ENCODE measurements around the gene ATAD5. TPM values are rescaled to one million over a fixed set of nuclear protein-coding genes. Genes with fewer than 3 reads are reported as not detected.

ATAD5 gene
- total and polyA plus RNA-seq, 8 donors: 0.15 to 9.7 (median 0.97) TPM

DNA sequence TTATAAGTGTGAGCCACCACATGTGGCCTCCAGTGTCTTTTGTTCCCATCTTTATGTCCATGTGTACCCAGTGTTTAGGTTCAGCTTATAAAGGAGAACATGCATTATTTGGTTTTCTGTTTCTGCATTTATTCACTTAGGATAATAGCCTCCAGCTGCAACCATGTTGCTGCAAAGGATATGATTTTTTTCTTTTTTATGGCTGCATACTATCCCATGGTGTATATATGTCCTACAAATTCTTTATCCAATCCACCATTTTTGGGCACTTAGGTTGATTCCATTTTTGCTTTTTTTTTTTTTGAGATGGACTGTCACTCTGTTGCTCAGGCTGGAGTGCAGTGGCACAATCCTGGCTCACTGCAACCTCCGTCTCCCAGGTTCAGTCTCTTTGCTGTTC is 32.9 kb downstream of the ATAD5 start:
- intact Hi-C loops (cut with DNase I; ENCODE audit: low total_unique reads): no loop called here
- Histone ChIP-seq H3K9me3 (no peaks in the 10 kb centered on the region), H3K27ac (no peak overlapping the region), H3K4me1 (no peaks in the 10 kb centered on the region), H3K36me3 (peaks cover 0 to 43% (median 10%) of the 10 kb centered on the region in 4 donors), H3K27me3 (no peaks in the 10 kb centered on the region), H3K4me3 (no peak overlapping the region)
- no peak for TF ChIP-seq POLR2A (IDR thresholded peaks at IDR 0.05)
- TF ChIP-seq POLR2AphosphoS5 (IDR thresholded peaks at IDR 0.05): no peak
- TF ChIP-seq, protein P1, sequence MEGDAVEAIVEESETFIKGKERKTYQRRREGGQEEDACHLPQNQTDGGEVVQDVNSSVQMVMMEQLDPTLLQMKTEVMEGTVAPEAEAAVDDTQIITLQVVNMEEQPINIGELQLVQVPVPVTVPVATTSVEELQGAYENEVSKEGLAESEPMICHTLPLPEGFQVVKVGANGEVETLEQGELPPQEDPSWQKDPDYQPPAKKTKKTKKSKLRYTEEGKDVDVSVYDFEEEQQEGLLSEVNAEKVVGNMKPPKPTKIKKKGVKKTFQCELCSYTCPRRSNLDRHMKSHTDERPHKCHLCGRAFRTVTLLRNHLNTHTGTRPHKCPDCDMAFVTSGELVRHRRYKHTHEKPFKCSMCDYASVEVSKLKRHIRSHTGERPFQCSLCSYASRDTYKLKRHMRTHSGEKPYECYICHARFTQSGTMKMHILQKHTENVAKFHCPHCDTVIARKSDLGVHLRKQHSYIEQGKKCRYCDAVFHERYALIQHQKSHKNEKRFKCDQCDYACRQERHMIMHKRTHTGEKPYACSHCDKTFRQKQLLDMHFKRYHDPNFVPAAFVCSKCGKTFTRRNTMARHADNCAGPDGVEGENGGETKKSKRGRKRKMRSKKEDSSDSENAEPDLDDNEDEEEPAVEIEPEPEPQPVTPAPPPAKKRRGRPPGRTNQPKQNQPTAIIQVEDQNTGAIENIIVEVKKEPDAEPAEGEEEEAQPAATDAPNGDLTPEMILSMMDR (IDR thresholded peaks at IDR 0.05): no peak
- TF ChIP-seq EP300 (IDR thresholded peaks at IDR 0.05): no peak
- WGBS, 5 donors: 96 to 100% (median 97%) methylated on average over 1 of the region's 1 CpG
- no peak for DNase-seq

- Histone ChIP-seq H3K27me3 (no peaks in the 10 kb centered on the region), H3K27ac (no peak overlapping the region), H3K4me1 (no peaks in the 10 kb centered on the region), H3K4me3 (no peak overlapping the region), H3K36me3 (peaks cover 0 to 32% (median 16%) of the 10 kb centered on the region in 4 donors), H3K9me3 (no peaks in the 10 kb centered on the region)
- TF ChIP-seq, protein P1 (IDR thresholded peaks at IDR 0.05): no peak
- TF ChIP-seq POLR2AphosphoS5 (IDR thresholded peaks at IDR 0.05) (no peak), POLR2A (IDR thresholded peaks at IDR 0.05) (no peak)
- 94 to 99% (median 97%) methylated on average over 6 of the region's 6 CpGs for WGBS, 5 donors
- no peak for DNase-seq
- intact Hi-C loops (cut with DNase I; ENCODE audit: low total_unique reads): no loop called here
These were observed 37.2 kb downstream of the ATAD5 start for GRCh38 chr17:30869005-30869404.

DNA sequence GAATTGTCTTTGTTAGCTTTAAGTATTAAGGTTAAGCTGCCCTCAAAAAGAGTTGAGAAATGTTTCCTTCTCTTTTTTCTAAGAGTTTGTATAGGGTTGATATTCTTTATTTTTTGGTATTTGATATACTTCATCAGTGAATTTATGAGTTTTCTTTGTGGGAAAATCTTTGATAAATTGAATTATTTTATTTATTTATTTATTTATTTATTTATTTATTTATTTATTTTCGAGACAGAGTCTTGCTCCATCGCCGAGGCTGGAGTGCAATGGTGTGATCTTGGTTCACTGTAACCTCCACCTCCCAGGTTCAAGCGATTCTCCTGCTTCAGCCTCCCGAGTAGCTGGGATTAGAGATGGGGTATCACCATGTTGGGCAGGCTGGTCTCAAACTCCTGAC is 54.4 kb downstream of the ATAD5 start:
- intact Hi-C loops (cut with DNase I; ENCODE audit: low total_unique reads): no loop called here
- Histone ChIP-seq H3K4me1 (no peaks in the 10 kb centered on the region), H3K4me3 (no peak overlapping the region), H3K27me3 (no peaks in the 10 kb centered on the region), H3K36me3 (peaks cover 6 to 12% (median 9%) of the 10 kb centered on the region in 4 donors), H3K9me3 (no peaks in the 10 kb centered on the region), H3K27ac (no peak overlapping the region)
- 95 to 99% (median 97%) methylated on average over 5 of the region's 5 CpGs for WGBS, 5 donors
- DNase-seq: no peak
- TF ChIP-seq EP300 (IDR thresholded peaks at IDR 0.05) (no peak), POLR2AphosphoS5 (IDR thresholded peaks at IDR 0.05) (no peak), POLR2A (IDR thresholded peaks at IDR 0.05) (no peak)
- TF ChIP-seq, protein P1 (IDR thresholded peaks at IDR 0.05): no peak

DNA sequence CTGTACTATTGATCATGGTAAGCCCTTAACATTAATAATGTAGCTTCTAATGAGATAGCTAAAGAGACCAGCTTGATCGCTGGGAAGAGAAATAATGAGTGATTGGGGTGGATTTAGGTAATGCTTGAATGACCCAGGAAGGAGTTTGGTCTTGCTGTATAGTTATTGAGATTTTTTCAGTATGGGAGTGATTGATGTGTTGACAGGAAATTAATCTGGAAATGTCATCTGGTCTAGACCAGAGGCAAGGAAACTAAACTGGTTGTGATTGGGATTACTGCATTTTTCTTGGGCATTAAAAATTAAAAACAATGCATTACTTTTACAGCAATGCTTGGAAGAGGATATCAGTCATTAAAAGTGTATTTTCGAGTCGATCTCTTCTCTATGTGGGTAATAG is 62.5 kb downstream of the ATAD5 start:
- H3K36me3 ChIP-seq: peaks cover 0 to 45% (median 30%) of the 10 kb centered on the region in 4 donors
- 94 to 97% (median 96%) methylated on average over 3 of the region's 3 CpGs for WGBS, 5 donors
- no peak for DNase-seq
- H3K9me3 ChIP-seq: no peaks in the 10 kb centered on the region
- no peaks in the 10 kb centered on the region for H3K4me1 ChIP-seq
- TF ChIP-seq, protein P1 (IDR thresholded peaks at IDR 0.05): no peak
- TF ChIP-seq POLR2A (IDR thresholded peaks at IDR 0.05) (no peak), EP300 (IDR thresholded peaks at IDR 0.05) (no peak), POLR2AphosphoS5 (IDR thresholded peaks at IDR 0.05) (no peak)
- H3K27ac ChIP-seq: no peak overlapping the region
- no peaks in the 10 kb centered on the region for H3K27me3 ChIP-seq
- intact Hi-C loops (cut with DNase I; ENCODE audit: low total_unique reads): no loop called here
- no peak overlapping the region for H3K4me3 ChIP-seq

All from stomach (tissue), 9 donors.